HG02973 (cell line): ENCODE data around the gene DHX29.

Experiments used
- ATAC-seq: cut with Tn5 transposase; IDR thresholded peaks from one replicate; pipeline ENCODE4 v1.9.1; 2021; ENCODE audit warnings: moderate library complexity; ENCODE audit not compliant: unreplicated experiment

DHX29 gene, protein sequence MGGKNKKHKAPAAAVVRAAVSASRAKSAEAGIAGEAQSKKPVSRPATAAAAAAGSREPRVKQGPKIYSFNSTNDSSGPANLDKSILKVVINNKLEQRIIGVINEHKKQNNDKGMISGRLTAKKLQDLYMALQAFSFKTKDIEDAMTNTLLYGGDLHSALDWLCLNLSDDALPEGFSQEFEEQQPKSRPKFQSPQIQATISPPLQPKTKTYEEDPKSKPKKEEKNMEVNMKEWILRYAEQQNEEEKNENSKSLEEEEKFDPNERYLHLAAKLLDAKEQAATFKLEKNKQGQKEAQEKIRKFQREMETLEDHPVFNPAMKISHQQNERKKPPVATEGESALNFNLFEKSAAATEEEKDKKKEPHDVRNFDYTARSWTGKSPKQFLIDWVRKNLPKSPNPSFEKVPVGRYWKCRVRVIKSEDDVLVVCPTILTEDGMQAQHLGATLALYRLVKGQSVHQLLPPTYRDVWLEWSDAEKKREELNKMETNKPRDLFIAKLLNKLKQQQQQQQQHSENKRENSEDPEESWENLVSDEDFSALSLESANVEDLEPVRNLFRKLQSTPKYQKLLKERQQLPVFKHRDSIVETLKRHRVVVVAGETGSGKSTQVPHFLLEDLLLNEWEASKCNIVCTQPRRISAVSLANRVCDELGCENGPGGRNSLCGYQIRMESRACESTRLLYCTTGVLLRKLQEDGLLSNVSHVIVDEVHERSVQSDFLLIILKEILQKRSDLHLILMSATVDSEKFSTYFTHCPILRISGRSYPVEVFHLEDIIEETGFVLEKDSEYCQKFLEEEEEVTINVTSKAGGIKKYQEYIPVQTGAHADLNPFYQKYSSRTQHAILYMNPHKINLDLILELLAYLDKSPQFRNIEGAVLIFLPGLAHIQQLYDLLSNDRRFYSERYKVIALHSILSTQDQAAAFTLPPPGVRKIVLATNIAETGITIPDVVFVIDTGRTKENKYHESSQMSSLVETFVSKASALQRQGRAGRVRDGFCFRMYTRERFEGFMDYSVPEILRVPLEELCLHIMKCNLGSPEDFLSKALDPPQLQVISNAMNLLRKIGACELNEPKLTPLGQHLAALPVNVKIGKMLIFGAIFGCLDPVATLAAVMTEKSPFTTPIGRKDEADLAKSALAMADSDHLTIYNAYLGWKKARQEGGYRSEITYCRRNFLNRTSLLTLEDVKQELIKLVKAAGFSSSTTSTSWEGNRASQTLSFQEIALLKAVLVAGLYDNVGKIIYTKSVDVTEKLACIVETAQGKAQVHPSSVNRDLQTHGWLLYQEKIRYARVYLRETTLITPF (N-terminal part only)

GRCh38 chr5:55307383-55308253, at the start of gene DHX29, which contains the start of gene MTREX:
DHX29 (minus strand) TSS chr5:55307694; CDS start chr5:55307573, 121 bp downstream.
MTREX (plus strand) TSS chr5:55307989; CDS start chr5:55308014, 25 bp downstream.
- peak; percentile 89 for ATAC-seq

- no peak for ATAC-seq
Measured at GRCh38 chr5:55356896-55357295, 49.4 kb upstream of the DHX29 start.

DNA sequence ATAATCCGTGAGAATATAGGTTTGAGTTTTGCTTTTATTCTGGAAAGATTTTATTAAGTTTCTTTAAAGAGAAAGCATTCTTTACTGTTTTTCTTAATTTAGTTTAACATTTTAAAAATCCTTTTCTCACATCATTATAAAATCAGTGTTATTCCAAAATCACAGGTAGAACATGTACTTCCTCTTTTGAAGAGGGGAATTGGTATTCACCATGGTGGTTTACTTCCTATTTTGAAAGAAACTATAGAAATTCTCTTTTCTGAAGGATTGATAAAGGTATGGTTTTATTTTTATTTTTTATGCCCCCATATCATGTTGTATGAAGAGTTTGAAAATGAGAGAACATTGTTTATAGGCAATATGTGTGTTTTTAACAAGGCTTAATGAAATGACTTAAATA, 43.3 kb upstream of the DHX29 start:
- ATAC-seq: no peak

GRCh38 chr5:55347786-55348185, 40.3 kb upstream of the DHX29 start:
- ATAC-seq: no peak

DNA sequence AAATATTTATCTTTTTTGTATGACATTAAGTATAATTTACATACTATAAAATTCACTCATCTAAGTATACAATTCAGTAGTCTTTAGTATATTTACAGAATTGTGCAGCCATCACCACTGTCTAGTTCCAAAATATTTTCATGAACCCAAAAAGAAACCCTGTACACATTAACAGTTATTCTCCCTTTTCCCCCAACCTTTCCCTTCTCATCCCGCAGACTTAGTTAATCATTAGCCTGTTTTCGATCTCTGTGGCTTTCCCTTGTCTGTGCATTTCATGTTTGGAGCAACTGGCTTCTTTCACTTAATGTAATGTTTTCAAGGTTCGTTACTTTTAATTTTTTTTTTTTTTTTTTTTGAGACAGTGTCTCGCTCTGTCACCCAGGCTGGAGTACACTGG, 37.8 kb upstream of the DHX29 start:
- ATAC-seq: no peak

DNA sequence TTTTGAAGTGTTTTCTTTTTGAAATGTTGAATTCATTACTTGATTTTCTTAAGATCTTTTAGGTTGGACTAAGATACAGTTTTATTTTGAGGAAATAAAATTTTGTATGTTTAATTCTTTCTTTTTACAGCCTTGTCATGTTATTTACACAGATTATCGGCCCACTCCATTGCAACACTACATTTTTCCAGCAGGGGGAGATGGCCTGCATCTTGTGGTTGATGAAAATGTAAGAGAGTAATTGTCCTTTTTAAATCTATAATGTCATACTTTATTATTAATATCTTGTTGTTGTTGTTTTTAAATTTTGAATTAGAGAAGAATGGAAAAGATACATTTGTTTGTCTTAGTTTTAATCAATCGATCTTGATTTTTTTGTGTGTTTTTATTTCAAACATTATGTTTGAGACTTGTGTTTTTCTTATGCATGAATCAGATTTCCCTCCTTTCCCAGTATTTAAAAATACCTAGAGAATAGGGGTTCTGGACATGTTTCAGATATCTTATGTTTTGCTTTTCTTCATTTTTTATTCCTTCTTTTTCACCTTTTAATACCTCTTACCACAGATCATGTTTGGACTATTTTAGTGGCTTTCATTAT, 37.0 kb upstream of the DHX29 start:
- no peak for ATAC-seq

DNA sequence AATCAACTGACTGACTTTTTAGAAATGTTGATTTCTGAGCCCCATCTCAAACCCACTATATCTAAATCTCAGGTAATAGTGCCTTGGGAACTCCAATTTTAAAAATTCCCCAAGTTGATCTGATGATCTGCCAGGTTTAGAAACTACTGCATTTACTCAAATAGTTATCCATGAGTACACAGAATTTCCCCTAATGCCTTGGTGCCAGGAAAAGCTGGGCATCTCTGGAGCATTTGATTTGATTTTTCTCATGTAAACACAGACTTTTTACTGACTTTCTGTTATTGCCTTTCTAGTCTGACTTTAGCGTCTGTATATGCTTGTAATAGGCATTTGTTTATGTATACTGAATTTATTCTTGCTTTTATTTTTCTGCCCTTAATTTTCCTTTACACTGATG, 36.1 kb upstream of the DHX29 start:
- no peak for ATAC-seq

DNA sequence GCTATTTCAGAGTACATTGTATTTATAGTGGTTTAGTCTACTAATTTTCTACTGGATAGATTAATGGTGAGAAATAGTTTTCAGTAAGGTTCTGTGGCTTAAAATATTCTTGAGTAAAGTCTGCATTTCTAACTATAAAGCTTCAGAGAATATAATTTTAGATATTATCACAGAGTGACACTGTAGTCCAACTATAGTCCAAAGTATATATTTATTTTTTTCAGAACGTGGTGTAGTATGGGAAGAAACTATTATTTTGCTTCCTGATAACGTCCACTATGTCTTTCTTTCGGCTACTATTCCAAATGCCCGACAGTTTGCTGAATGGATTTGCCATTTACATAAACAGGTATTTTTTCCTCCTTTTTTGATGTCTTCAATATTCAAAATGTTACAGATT, 35.6 kb upstream of the DHX29 start:
- ATAC-seq: no peak

- peak; percentile 82 for ATAC-seq
Measured at GRCh38 chr5:55338810-55339243, 31.3 kb upstream of the DHX29 start.

GRCh38 chr5:55338092-55338613, 30.7 kb upstream of the DHX29 start:
- ATAC-seq: no peak

- no peak for ATAC-seq
Measured at GRCh38 chr5:55333811-55334210, 26.3 kb upstream of the DHX29 start.

GRCh38 chr5:55333017-55333416, 25.5 kb upstream of the DHX29 start:
- ATAC-seq: no peak

- no peak for ATAC-seq
Measured at GRCh38 chr5:55331321-55331720, 23.8 kb upstream of the DHX29 start.

- no peak for ATAC-seq
Measured at GRCh38 chr5:55327281-55327680, 19.8 kb upstream of the DHX29 start.

DNA sequence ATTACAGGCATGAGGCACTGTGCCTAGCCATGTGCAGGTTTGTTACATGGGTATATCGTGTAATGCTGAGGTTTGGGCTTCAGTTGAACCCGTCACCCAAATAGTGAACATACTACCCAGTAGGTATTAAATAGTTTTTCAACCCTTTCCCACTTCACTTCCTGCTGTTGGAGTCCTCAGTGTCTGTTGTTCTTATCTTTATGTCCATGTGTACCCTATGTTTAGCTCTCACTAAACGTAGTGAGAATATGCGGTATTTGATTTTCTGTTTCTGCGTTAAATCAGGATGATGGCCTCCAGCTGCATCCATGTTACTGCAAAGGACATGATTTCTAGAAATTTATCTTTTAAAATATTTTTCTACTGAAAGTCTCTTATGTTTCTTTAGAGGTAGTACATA, 18.1 kb upstream of the DHX29 start:
- ATAC-seq: no peak

- no peak for ATAC-seq
Measured at GRCh38 chr5:55324815-55325418, 17.4 kb upstream of the DHX29 start.

GRCh38 chr5:55324006-55324405, 16.5 kb upstream of the DHX29 start:
- ATAC-seq: no peak

DNA sequence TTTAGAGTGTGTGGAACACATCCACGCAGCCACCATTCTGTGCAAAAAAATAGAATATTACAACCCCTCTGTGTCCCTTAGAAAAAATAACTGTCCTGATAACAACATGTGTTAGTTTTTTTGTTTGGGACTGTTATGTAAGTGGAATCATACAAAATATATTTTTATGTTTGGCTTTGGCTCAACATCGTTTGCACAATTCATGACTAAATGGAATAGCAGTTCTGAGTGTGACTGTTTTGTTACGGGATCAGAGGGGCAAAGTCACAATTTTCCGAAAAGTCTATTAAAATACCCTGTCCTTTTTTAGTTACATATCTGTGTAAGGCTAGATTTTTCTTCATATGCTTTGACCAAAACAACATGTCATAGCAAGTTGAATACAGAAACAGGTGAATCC, 13.1 kb upstream of the DHX29 start:
- no peak for ATAC-seq

GRCh38 chr5:55319491-55319890, 12.0 kb upstream of the DHX29 start:
- ATAC-seq: no peak
